NCI-H2227 treated with DMSO at 0.1 percent for 48 hours (cell line): ENCODE data around the gene ATN1.

Experiments
- DNase-seq: peaks from one replicate; lab custom pipeline; 2025; lab: John Stamatoyannopoulos, UW

Gene ATN1

GRCh38 chr12:6978611-6979011 lies 50.9 kb downstream of the ATN1 start:
- DNase-seq = no peak

GRCh38 chr12:6979021-6979420 lies 51.3 kb downstream of the ATN1 start:
- DNase-seq = no peak

- DNase-seq = no peak
Measured at GRCh38 chr12:6979453-6979852, 51.7 kb downstream of the ATN1 start.

DNA sequence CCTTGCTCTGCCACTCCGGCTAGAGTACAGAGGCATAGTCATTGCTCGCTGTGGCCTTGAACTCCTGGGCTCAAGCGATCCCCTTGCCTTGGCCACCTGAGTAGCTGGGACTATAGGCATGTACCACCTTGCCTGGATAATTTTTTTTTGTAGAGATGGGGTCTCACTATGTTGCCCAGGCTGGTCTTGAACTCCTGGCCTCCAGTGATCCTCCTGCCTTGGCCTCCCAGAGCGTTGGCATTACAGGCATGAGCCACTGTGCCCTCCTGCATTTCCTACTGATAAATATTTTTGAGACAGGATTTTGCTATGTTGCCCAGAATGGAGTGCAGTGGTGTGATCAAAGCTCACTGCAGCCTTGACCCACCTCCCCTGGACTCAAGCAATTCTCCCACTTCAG lies 52.3 kb downstream of the ATN1 start:
- no peak for DNase-seq

- DNase-seq = no peak
Measured at GRCh38 chr12:6980740-6981139, 53.0 kb downstream of the ATN1 start.

DNA sequence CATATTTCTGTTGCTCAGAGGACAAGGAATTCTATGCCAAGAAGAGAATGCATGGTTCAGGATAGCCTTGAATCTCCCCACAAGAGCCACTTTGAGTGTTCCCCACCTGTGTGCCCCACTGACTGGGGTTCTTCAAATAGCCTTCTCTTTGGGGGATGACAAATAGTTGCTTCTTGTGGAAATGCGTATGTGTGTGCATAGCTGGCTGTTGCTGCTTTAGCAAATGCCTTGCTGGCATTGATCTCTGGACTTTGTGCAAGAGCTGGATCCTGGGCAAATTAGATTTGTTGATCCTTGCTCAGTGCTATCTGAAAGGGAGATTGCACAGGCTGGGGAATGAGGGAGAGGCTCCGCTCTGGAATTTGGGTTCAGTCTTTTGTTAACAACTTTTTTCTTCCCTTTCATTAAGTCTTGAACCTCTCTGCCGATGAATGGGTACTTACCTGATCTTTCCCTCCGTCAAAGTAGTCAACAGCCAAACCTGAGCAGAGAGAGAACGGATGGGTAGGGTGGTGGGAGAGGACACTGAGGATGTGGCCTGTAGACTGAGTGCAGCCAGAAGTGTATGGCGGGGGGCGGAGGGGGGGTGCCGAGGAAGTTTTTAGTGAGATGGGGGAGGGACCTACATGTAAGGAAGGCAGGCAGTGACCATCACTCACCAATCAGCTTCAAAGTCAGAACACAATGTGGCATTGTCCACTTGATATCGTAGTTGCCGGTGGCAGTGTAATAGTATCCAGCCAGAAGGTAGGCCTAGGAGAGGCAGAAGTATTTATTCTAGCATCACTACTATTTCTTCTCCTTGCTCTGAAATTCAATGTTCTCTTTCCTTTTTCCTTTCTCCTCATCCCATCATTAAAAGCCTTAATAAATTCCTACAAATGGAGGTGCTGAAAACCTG lies 53.6 kb downstream of the ATN1 start:
- DNase-seq = no peak

- DNase-seq = no peak
Measured at GRCh38 chr12:6982532-6982931, 54.8 kb downstream of the ATN1 start.

GRCh38 chr12:6987956-6988553 lies 60.3 kb downstream of the ATN1 start:
- DNase-seq = no peak
